Tibial nerve (tissue), 4 donors: ENCODE results near the gene ADAP1.

Source experiments
- EP300 ChIP-seq, 2 donors: sonication (generic); formaldehyde crosslinking; IDR thresholded peaks; one replicate each; pipeline ENCODE4 v1.6.1; 2017; ENCODE audit warnings: antibody characterized with exemption in 2 of 2, mild to moderate bottlenecking in 1 of 2
- POLR2A ChIP-seq, 2 donors: fragments of 450-650 bp; IDR thresholded peaks; one replicate each; pipeline ENCODE4 v1.6.1; 2017; ENCODE audit warnings: antibody characterized with exemption in 2 of 2, mild to moderate bottlenecking in 2 of 2, moderate library complexity in 2 of 2
- TF ChIP-seq, protein P1 (sequence below), 5 experiments: fragments of 200-600 bp in 3 of 5; fragments of 450-650 bp in 2 of 5; sonication (generic) in 3 of 5; IDR thresholded peaks; one replicate each; pipeline ENCODE4 v1.5.1; 2016 to 2019; ENCODE audit warnings: antibody characterized with exemption in 5 of 5, mild to moderate bottlenecking in 3 of 5, moderate library complexity in 2 of 5

DNA sequence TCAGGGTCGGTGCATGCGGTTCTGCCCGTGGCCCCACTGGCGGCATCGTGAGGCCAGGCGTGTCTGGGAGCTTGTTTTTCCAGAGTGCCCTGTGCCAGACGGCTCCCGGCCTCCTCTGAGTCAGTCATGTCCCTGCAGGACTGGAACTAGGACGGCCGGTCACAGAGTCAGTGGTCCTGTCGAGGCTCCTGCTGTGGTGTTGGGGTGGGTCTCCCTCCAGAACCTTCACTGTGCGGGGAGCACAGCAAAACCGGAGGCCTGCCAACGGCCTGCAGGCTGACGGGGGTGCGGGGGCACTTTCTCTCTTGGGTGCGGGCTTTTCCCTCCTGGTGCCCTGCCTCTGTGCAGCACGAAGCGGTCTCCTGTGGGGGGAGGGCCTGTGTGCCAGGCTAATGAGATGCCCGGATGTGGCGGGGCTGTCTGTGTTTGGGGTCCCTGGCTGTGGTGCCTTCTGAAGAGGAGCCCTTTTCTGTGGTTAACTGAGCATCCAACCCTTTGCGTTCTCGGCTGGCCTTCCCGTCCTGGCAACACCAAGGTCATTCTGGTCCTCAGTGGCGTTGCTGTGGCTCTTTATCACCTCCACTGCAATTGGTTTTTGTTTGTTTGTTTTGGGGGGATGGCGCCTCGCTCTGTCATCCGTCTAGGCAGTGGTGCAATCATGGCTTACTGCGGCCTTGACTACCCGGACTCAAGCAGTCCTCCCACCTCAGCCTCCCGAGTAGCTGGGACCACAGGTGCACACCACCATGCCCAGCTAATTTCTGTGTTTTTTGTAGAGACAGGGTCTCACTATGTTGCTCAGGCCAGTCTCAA, 70.1 kb downstream of the ADAP1 start:
- TF ChIP-seq, protein P1, sequence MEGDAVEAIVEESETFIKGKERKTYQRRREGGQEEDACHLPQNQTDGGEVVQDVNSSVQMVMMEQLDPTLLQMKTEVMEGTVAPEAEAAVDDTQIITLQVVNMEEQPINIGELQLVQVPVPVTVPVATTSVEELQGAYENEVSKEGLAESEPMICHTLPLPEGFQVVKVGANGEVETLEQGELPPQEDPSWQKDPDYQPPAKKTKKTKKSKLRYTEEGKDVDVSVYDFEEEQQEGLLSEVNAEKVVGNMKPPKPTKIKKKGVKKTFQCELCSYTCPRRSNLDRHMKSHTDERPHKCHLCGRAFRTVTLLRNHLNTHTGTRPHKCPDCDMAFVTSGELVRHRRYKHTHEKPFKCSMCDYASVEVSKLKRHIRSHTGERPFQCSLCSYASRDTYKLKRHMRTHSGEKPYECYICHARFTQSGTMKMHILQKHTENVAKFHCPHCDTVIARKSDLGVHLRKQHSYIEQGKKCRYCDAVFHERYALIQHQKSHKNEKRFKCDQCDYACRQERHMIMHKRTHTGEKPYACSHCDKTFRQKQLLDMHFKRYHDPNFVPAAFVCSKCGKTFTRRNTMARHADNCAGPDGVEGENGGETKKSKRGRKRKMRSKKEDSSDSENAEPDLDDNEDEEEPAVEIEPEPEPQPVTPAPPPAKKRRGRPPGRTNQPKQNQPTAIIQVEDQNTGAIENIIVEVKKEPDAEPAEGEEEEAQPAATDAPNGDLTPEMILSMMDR (IDR thresholded peaks at IDR 0.05) = no peak
- TF ChIP-seq POLR2A (IDR thresholded peaks at IDR 0.05) (no peak), EP300 (IDR thresholded peaks at IDR 0.05) (no peak)
